Skeletal muscle cell (primary cell): ENCODE results near the gene SACM1L.
"Not testable (repeated sequence)": the region's sequence is repeated elsewhere in the genome, so short reads cannot be mapped to it uniquely, and the experiment has no call there.

Source experiments
- DNase-seq: peaks from one replicate; pipeline ENCODE4 v3.0.0-alpha.2; 2010; ENCODE audit warnings: low read depth
- H3K4me3 ChIP-seq: 2 replicates; pipeline ENCODE4 v1.5.1; 2011; ENCODE audit warnings: low read depth, mild to moderate bottlenecking, control low read depth, low read length, moderate library complexity

Gene SACM1L

DNA sequence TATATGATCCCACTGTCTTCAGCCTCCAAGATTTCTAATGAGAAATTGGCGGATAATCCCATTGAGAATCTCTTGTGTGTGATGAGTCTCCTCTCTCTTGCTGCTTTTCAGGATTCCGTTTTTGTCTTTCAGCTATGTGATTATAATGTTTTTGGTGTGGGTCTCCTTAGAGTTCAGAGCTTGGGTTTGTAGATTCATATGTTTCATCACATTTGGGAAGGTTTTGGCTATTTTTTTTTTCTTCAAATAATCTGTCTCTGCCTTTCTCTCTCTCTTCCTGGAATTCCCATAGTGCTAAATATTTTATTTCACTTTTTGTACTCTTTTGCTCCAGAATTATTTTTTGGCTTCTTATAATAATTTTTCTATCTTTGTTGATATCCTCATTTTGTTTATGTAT, 40.4 kb downstream of the SACM1L start:
- DNase-seq = no peak
- H3K4me3 ChIP-seq = no peak overlapping the region

DNA sequence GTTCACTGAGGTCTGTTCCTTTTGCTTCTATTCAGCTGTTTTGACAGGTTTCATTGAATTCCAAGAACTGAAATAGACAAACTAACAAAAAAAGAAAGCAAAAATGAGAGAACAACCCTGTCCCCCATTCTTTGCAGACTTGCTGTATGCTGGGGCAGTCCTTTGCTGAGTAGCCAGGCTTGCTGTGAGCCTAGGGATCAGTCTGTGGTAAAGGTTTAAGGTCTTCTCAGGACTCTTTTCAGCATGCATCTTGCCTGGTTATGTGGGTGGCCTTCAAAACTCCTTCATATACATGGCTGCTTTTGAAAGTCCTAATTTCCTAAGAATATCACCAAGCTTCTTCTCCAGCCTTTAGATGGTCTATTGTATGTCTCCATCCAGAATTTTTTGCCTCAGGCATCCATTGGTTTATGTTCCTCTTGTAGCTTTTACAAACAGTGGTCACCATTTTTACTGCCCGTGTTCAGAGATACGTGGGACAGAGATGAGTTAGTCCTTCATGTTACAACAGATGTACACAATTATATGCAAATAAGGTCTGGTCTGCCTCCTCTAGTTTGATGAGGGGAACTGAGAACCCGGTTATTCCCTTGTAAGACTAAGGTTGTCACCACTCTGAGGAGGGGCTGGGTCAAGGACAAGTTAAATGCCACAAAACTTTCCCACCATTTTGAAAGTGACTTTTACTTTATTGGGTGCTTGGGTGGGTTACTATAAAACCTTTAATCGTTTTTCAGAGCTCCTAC, 41.4 kb downstream of the SACM1L start:
- H3K4me3 ChIP-seq = no peak overlapping the region
- DNase-seq = no peak

DNA sequence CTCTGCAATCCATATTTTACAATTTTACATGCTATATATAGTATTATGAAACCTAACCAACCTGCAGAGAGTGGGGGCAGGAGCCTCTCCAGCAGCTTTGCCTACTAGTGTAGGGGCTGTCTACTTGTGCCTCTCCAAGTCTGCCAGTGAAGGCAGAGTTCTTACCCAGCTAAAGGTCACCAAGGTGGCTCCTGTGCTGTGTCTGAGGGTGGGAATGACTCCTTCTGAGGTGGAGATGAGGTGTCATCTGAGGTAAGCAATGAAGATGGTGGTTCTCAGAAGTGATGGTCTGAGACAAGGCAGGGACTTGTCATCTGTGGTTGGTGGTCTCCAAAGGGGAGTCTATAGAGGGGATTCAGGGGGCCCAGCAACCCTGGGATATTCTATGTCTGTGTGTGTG, 47.5 kb downstream of the SACM1L start:
- no peak for DNase-seq
- no peak overlapping the region for H3K4me3 ChIP-seq

DNA sequence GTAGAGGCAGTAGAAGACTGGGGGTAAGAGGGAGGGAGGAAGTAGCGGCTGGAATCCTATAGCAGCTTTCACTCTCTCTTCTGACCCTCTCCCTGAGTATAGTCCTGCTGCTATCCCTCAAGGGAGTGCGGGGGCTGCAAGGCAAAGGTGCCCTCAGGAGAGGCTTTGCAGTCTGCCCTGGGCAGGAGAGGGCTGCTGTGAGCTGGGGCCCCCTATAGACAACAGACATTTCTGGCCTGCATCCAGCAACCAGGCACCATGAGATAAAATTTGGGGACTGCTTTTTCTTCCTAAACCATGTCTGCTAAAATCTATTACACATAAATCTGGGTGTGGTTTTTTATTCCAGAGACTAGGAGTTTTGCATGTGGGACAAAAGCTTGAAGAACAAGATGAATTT, 48.0 kb downstream of the SACM1L start:
- no peak for DNase-seq
- H3K4me3 ChIP-seq = no peak overlapping the region

DNA sequence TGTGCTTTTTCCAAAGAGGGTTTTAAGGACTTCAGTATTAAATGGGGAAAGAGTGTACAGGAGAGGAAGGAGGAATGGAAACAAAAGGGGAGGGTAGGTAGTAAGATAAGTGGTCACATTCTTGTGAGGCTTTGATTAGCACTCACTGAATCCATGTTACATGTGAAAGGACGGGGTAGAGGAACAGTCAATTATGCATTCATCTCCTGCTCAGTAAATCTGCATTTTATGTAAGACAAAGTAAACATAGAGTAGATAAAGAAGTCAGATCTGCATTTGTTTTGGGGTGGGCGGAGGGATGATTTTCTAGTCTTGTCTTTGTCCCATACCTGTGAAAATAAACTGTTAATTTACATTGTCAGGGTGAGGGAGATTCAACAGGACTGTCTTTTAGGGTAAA, 50.8 kb downstream of the SACM1L start:
- no peak for DNase-seq
- no peak overlapping the region for H3K4me3 ChIP-seq

DNA sequence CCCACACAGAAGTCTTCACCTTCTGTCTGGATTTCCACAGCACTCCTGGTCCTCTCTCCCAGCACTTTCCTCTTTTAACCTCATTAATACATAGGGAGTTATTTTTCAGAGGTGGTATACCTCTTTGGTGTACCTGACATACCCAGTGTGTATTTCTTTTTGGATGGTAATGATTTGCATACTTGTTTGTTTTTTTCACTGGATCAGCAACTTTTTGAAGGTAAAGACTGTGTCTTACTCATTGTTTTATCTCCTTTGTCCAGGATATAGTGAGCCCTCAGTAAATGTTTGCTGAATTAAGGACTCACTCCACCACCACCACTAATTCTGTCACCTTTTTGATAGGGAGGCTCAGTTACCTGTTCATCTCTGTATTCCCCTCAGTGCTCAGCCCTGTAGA, 52.1 kb downstream of the SACM1L start:
- no peak for DNase-seq
- H3K4me3 ChIP-seq = no peak overlapping the region

DNA sequence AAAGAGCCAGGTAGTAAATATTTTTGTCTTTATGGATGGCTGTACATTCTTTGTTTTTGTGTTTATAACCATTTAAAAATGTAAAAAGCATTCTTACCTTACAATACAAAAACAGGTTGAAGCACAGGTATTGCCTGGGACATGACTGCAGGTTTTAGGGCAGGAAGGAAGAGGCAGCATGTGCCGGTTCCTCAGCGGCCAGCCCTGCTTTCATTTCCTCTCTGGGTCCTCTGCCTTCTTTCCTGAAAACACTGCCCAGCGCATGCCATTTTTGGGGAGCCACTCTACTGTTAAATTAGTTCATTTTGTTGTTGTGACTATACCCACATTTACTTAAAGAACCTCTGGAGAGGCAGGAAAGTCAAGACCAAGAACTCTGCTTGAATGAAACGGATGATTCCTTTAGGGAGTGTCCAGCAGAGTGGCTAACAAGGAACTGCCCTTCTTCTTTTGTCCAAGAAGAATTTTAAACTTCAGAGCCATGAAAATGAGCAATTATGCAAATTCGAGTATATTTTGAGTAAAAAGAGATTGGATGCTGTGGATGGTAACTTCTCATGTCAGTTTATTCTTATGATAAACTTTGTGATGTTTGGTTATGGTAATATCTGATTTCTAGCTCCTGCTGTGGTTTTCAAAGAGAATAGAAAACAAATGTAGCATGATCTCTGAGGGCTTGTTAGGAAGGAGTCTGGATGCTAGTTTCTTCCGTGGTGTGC, 52.7 kb downstream of the SACM1L start:
- no peak for DNase-seq
- H3K4me3 ChIP-seq = no peak overlapping the region

DNA sequence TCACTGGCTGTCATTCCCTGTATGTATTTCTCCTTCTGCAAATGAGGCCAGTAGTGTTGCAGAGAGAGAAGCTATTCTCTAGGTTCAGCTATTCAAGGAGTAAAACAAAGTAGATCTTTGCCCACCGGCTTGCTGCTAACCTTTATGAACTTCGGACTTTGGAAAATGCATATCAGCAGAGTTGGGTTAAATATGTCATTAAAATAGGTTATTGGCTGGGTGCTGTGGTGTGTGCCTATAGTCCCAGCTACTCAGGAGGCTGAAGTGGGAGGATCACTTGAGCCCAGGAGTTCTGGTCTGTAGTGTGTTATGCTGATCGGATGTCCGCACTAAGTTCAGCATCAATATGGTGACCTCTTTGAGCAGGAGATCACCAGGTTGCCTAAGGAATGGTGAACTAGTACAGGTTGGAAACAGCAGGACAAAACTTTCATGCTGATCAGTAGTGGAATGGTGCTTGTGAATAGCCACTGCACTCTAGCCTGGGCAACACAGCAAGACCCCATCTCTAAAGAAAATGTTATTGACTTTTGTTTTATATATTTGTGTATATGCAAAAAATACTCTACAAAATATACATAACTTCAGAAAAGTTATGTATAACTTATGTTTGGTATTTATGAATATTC, 53.4 kb downstream of the SACM1L start:
- H3K4me3 ChIP-seq = no peak overlapping the region
- no peak for DNase-seq

DNA sequence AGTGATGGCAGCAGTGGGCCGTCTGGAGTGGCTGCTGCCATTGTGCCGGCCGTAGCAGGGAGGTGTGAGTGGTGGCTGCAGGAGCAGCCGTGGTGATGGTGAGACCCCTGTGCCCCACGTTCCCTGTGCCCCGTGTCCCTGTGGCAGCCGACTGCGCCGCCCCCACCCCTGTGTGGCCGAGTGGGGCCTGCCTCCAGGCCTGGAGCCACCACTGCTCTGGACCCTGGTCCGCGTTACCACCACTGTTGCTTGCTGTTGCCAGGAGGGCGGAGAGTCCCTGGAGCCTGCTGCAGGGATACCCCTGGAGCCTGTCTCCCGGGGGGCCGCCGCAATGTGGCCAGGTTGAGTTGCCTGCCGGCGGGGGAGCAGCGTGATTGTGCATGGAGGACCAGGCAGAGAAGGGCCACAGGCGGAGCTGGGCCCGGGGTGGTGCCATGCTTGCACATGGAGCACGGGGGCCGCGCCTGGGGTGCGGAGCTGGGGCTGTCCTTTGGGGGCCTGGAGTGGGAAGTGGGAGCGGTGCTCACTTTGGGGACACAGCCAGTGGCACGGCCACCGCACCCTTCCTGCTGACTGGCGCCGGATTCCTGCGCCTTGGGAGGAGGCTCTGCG, 57.1 kb downstream of the SACM1L start:
- no peak overlapping the region for H3K4me3 ChIP-seq
- DNase-seq = no peak

DNA sequence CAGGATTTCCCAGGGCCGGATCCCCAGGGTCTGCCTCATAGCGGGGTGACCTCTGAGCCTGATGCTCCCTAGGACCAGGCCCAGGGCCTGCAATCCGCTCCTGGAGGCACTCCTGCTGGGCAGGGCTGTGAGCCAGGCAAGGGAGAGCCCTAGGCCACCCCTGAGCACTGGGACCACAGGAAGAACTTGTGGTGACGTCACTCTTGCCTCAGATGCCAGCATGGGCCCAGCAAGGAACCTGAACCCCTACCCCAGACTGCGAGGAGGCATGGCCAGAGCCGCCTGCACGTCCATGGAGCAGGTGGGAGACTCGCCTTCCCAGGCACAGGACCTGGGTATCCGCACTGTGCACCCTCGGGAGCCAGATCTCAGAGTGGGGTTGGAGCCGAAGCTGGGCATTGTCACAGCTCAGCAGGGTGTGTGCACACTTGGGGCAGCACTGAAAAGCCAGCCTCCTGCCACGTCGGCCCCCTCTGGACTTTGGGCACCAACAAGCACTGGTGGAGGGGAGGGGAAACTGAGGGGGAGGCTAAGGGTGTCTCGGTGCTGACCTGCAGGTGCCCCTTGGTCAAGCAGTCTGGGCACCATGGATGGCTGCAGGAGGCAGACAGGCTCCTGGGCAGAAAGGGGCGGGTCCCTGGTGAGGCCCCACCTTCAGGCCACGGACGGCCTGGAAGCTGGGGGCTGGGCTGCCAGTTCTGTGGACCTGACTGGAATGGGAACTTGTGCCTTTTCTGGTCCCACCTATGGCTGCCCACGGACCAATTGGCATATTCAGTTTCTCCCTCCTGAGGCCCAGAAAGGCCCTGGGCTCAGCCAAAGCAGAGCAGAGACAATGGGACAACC, 57.8 kb downstream of the SACM1L start:
- H3K4me3 ChIP-seq = no peak overlapping the region
- no peak for DNase-seq

DNA sequence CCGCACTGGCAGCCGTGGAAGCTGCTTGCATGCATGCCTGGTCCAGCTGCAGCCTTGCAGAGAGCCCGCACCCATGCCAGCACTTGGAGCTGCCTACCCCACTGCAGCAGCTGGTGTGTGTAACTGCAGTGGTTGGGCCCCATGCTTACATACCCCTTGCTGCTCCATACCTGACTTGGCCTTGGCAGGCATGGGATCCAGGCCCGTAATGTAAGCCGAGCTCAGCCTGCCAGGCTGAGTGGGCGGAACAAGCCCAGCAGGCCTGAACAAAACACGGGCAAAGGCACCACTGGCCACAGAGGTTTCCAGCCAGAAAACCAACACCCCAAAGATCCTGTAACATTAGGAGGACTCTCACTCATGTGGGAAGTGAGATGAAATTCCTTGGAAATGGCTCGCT, 58.9 kb downstream of the SACM1L start:
- H3K4me3 ChIP-seq = no peak overlapping the region
- peak; percentile 4 for DNase-seq

DNA sequence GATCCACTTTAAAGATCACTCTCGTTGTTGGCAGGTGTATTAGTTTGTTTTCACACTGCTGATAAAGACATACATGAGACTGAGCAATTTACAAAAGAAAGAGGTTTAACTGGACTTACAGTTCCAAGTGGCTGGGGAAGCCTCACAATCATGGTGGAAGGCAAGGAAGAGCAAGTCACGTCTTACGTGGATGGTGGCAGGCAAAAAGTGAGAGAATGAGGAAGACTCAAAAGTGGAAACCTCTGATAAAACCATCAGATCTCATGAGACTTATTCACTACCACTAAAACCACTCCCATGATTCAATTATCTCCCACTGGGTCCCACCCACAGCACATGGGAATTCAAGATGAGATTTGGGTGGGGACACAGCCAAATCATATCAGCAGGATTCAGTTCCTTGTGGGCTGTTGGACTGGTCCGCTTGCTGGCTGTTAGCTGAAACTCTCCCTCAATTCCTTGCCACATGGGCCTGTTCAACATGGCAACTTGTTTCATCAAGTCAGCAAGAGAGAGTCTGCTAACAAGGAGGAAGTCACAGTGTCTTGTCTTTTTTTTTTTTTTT, 59.9 kb downstream of the SACM1L start:
- H3K4me3 ChIP-seq, DNase-seq: not testable (repeated sequence)

DNA sequence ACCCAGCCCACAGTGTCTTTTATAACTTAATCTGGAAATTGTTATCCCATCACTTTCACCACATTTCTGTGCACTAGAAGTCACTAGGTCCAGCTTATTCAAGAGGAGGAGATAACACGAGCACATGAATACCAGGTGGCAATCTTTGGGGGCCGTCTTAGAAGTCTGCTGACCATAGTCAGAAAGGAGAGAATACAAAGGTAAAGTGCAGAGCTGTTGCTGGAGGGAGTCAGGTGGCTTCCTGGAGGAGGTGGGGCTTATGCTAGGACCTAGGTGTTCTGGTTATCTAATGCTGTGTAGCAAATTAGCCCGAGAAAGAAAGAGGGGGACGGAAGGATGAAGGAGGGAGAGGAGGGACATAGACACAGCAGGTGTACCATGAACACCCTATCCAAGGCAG, 60.7 kb downstream of the SACM1L start:
- no peak for DNase-seq
- no peak overlapping the region for H3K4me3 ChIP-seq

DNA sequence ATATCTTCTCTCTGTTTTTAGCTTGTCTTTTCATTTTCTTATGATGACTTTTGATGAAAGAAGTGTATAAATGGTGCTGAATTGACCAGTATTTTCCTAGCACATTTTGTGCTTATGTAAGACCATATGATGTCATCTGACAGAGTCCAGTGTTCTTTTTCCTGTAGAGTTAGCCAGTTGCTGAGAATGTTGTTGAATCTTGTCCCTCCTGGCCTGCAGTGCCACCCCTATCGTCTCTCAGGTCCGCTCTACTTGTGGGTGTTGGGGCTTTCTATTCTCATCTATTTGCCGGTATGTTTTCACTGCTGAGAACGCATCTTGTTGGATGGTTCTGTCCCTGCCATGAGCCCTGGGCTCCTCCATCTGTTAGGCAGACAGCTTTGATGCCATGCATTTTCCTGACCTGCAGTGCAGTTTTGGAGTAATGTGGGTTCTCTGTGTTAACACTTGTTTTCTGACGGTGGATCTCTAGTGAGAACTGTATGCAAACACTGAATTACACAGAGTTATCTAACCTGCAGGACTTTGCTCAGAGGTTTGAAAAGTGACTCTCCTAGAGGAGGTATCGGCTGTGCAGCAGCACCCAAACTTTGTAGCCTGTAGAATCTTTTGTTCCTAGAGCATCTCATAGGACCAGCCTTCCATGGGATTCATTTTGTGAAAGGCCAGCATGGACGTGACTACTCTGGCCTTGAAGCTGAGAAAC, 62.5 kb downstream of the SACM1L start:
- peak; percentile 4 for DNase-seq

DNA sequence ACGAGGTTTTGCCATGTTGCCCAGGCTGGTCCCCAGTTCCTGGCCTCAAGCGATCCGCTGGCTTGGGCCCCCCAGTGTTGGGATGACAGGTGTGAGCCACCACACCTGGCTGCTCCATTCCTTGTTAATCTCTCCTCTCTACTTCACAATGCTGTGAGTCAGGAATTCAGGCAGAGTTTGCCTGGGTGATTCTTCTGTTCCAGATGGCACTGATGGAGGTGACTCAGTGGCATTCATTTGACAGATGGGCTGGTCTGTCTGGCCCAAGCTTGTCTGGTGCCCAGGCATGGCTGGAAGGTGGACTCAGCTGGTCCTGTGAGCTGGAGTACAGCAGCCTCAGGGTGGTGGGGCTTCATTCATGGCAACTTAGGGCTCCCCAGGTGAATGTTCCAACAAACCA, 63.9 kb downstream of the SACM1L start:
- DNase-seq = no peak
- H3K4me3 ChIP-seq = no peak overlapping the region

More for the DNA sequence above, 62.5 kb downstream of the SACM1L start:
- no peak overlapping the region for H3K4me3 ChIP-seq

DNA sequence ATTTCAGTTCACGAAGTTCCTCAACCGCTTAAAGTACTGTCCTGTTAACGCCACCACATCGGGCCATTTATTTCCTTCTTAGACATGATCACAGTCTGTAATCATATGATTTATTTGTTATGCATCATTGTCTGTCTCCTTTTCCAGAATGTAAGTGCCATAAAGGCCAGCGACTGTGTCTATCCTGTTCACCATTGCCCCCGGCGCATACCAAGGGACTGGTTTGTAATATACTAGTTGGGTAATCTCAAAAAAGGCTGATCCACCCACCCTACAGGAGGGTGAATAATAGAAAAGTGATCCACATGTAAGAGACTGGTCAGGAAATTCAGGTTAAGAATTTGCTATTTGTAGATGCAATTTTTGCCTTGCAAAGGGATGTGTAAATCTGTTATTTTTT, 65.3 kb downstream of the SACM1L start:
- no peak overlapping the region for H3K4me3 ChIP-seq
- DNase-seq = no peak

DNA sequence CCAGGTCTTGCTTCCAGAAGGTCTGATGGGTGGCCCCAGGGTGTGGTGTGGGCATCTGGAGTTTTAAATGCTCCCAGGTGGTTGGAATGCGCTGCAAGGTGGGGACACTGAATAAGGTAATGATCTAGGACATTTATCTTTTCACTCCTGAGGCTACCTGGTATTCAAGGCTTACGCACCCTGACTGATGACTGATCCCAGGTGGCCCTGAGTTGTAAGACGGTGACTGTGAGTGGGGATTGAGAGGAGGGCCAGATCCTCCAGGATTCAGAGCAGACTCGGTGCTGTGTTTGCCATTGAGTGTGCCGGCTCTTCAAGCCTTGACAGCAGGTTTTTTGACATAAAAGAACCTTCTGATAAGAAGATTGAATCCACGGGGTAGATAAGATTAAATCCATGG, 66.9 kb downstream of the SACM1L start:
- no peak overlapping the region for H3K4me3 ChIP-seq
- DNase-seq = no peak

DNA sequence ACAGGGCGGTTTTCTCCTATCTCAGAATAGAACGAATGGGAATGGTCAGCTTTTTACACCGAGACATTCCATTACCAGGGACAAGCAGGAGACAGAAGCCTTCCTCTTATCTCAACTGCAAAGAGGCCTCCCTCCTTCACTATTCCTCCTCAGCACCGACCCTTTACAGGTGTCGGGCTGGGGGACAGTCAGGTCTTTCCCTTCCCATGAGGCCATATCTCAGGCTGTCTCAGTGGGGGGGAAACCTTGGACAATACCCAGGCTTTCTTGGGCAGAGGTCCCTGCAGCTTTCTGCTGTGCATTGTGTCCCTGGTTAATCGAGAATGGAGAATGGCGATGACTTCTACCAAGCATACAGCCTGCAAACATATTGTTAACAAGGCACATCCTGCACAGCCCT, 67.9 kb downstream of the SACM1L start:
- not testable (repeated sequence) for H3K4me3 ChIP-seq, DNase-seq

DNA sequence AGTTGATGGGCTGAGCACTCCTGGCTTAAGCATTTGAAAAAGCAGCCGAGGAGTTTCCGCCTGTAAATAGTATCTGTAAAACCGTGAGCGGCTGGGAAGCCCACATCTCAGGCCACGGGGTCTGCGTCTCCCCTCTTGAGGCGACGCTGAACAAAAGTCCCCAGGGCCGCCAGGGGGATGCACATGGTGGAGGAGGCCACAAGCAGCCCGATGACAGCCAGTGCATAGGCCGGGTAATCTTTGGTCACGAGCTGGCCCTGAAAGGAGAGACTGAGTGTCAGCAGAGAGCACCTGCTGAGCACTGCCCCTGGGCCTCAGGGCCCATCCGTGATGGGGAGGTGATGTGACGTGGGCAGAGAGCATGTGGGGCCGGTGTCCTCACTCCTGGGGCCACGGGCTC, 69.7 kb downstream of the SACM1L start:
- no peak for DNase-seq
- H3K4me3 ChIP-seq = no peak overlapping the region
